ENCODE measurements around the gene RASSF8. TPM values are rescaled to one million over a fixed set of nuclear protein-coding genes. Genes with fewer than 3 reads are reported as not detected.
A peak's percentile ranks its signal among the peaks of the same experiment; 100 is the strongest.

RASSF8 gene
- total RNA-seq, 1 donor = 97.4 TPM

DNA sequence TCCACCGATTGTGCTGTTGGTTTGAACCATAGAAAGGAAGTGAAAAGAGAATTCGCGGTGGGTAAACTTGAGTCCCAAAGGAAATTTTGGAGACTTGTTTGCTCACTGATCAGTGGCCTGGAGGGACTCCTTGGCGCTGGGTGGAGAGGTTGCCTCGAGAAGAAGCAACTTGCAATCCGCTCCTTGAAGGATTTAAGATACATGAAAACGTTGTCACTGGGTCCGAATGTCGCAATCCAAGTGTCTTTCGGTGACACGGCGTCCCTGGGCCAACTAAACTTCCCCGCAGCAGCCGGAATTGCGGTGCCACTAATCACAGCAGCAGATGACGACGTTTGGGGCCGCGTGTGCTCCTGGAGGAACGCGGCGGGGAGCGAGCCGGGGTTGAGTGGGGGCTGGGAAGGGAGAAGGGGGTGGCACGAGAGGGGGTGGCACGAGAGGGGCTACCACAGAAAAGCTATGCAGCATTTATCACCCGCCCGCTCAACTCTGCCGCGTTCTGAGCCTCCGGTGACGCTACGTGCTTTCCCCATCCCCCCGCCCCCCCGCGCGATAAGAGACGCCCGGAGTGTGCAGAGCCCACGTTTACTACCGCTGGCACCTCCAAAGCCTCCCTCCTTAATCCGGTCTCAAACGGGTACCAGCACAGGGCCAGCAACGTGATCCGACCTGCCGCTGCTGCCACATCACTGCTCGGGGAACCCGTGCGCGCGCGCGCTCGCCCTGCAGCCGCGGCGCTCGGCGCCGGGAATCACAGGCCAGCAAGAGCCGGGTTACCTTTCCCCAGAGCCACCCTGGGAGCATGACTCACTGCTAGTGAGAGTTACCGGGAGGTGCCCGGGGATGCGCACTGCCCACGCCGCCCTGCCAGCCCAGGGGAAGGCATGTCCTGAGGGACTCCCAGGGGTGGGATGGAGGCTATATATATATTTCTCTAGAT lies 167.2 kb downstream of the RASSF8 start:
- TF ChIP-seq CTCF (IDR thresholded peaks at IDR 0.05; ENCODE audit: extremely low read depth, low read depth, low read length) = no peak
- H3K4me1 ChIP-seq (ENCODE audit: insufficient read depth, low read length) = peaks cover 19% of the 10 kb centered on the region
- no peaks in the 10 kb centered on the region for H3K36me3 ChIP-seq (ENCODE audit: insufficient read depth, low read length)
- no peaks in the 10 kb centered on the region for H4K20me1 ChIP-seq (ENCODE audit: insufficient read depth, low read length)
- peak overlapping the region; percentile 73 for H2AFZ ChIP-seq (ENCODE audit: low read length)
- H3K9me3 ChIP-seq (ENCODE audit: low read depth, low read length) = no peaks in the 10 kb centered on the region
- H3K27ac ChIP-seq (ENCODE audit: low read depth, low read length) = peak overlapping the region; percentile 33
- peak overlapping the region; percentile 70 for H3K4me3 ChIP-seq (ENCODE audit: insufficient read depth, low read length)
- peak; percentile 93 for DNase-seq (ENCODE audit: insufficient read length, low spot score, missing footprints)
- H3K79me2 ChIP-seq (ENCODE audit: insufficient read depth, low read length) = no peaks in the 10 kb centered on the region
- H3K27me3 ChIP-seq (ENCODE audit: insufficient read depth, low read length) = peaks cover 29% of the 10 kb centered on the region
- peak overlapping the region; percentile 95 for H3K4me2 ChIP-seq (ENCODE audit: insufficient read depth, low read length)

GRCh38 chr12:26126340-26127284 lies 168.1 kb downstream of the RASSF8 start:
- Histone ChIP-seq H3K9me3 (ENCODE audit: low read depth, low read length) (no peaks in the 10 kb centered on the region), H3K27ac (ENCODE audit: low read depth, low read length) (peak overlapping the region; percentile 33), H3K27me3 (ENCODE audit: insufficient read depth, low read length) (peaks cover 37% of the 10 kb centered on the region), H3K4me3 (ENCODE audit: insufficient read depth, low read length) (peak overlapping the region; percentile 70), H3K79me2 (ENCODE audit: insufficient read depth, low read length) (no peaks in the 10 kb centered on the region), H3K36me3 (ENCODE audit: insufficient read depth, low read length) (no peaks in the 10 kb centered on the region), H3K4me1 (ENCODE audit: insufficient read depth, low read length) (peaks cover 19% of the 10 kb centered on the region), H3K4me2 (ENCODE audit: insufficient read depth, low read length) (peak overlapping the region; percentile 95), H2AFZ (ENCODE audit: low read length) (peak overlapping the region; percentile 73), H4K20me1 (ENCODE audit: insufficient read depth, low read length) (no peaks in the 10 kb centered on the region)
- TF ChIP-seq CTCF (IDR thresholded peaks at IDR 0.05; ENCODE audit: extremely low read depth, low read depth, low read length) = no peak
- DNase-seq (ENCODE audit: insufficient read length, low spot score, missing footprints) = peak; percentile 97

GRCh38 chr12:26127404-26127803 lies 168.9 kb downstream of the RASSF8 start:
- H3K4me2 ChIP-seq (ENCODE audit: insufficient read depth, low read length) = peak overlapping the region; percentile 95

More at GRCh38 chr12:26127404-26127803, 168.9 kb downstream of the RASSF8 start:
- H3K9me3 ChIP-seq (ENCODE audit: low read depth, low read length) = no peaks in the 10 kb centered on the region
- peaks cover 40% of the 10 kb centered on the region for H3K27me3 ChIP-seq (ENCODE audit: insufficient read depth, low read length)
- H3K36me3 ChIP-seq (ENCODE audit: insufficient read depth, low read length) = no peaks in the 10 kb centered on the region
- peaks cover 19% of the 10 kb centered on the region for H3K4me1 ChIP-seq (ENCODE audit: insufficient read depth, low read length)
- no peak overlapping the region for H3K27ac ChIP-seq (ENCODE audit: low read depth, low read length)
- H2AFZ ChIP-seq (ENCODE audit: low read length) = no peak overlapping the region
- no peak for TF ChIP-seq CTCF (IDR thresholded peaks at IDR 0.05; ENCODE audit: extremely low read depth, low read depth, low read length)
- H3K79me2 ChIP-seq (ENCODE audit: insufficient read depth, low read length) = no peaks in the 10 kb centered on the region
- no peak for DNase-seq (ENCODE audit: insufficient read length, low spot score, missing footprints)
- no peak overlapping the region for H3K4me3 ChIP-seq (ENCODE audit: insufficient read depth, low read length)
- H4K20me1 ChIP-seq (ENCODE audit: insufficient read depth, low read length) = no peaks in the 10 kb centered on the region
